MM.1S (cell line): ENCODE measurements around the gene PTPRD.

Experiments
- DNase-seq: peaks from one replicate; pipeline ENCODE4 v3.0.0-alpha.2; 2015
- H2AFZ ChIP-seq: fragments of 300-600 bp; sonication (generic); 2 replicates; pipeline ENCODE4 v1.6.0; 2016; ENCODE audit warnings: antibody characterized with exemption, low read length
- H3F3A ChIP-seq: fragments of 300-600 bp; sonication (generic); 2 replicates; pipeline ENCODE4 v1.6.1; 2016; ENCODE audit warnings: mild to moderate bottlenecking, antibody characterized with exemption, low read length, moderate library complexity, mixed read lengths; ENCODE audit not compliant: insufficient read depth
- H3K27ac ChIP-seq: fragments of 300-600 bp; sonication (generic); 2 replicates; pipeline ENCODE4 v1.5.1; 2016; ENCODE audit warnings: mild to moderate bottlenecking, low read length
- H3K27me3 ChIP-seq: fragments of 300-600 bp; sonication (generic); replicated peaks from 2 replicates; pipeline ENCODE4 v1.6.0; 2016; ENCODE audit warnings: low read length; ENCODE audit not compliant: insufficient read depth
- H3K36me3 ChIP-seq: fragments of 300-600 bp; sonication (generic); replicated peaks from 2 replicates; pipeline ENCODE4 v1.6.1; 2016; ENCODE audit warnings: mild to moderate bottlenecking, low read length, mixed read lengths; ENCODE audit not compliant: insufficient read depth
- H3K4me1 ChIP-seq: fragments of 300-600 bp; sonication (generic); 2 replicates; pipeline ENCODE4 v1.6.1; 2016; ENCODE audit warnings: low read length, mixed read lengths
- H3K4me2 ChIP-seq: fragments of 300-600 bp; sonication (generic); 2 replicates; pipeline ENCODE4 v1.6.0; 2016; ENCODE audit warnings: low read depth, low read length
- H3K4me3 ChIP-seq: fragments of 300-600 bp; sonication (generic); 2 replicates; pipeline ENCODE4 v1.5.1; 2016; ENCODE audit warnings: low read length, mixed read lengths
- H3K79me2 ChIP-seq: fragments of 300-600 bp; sonication (generic); 2 replicates; pipeline ENCODE4 v1.6.1; 2016; ENCODE audit warnings: mixed run types, low read length, mixed read lengths
- H3K9ac ChIP-seq: fragments of 300-600 bp; sonication (generic); 2 replicates; pipeline ENCODE4 v1.6.1; 2016; ENCODE audit warnings: low read length, mixed read lengths
- H3K9me2 ChIP-seq: fragments of 300-600 bp; sonication (generic); replicated peaks from 2 replicates; pipeline ENCODE4 v1.6.1; 2016; ENCODE audit warnings: mild to moderate bottlenecking, low read length, mixed read lengths; ENCODE audit not compliant: insufficient read depth
- H3K9me3 ChIP-seq: fragments of 300-600 bp; sonication (generic); replicated peaks from 2 replicates; pipeline ENCODE4 v1.6.1; 2016; ENCODE audit warnings: mild to moderate bottlenecking, low read length, mixed read lengths; ENCODE audit not compliant: insufficient read depth
- H4K20me1 ChIP-seq: fragments of 300-600 bp; sonication (generic); 2 replicates; pipeline ENCODE4 v1.6.1; 2016; ENCODE audit warnings: mild to moderate bottlenecking, low read length, moderate library complexity, mixed read lengths; ENCODE audit not compliant: insufficient read depth
- EZH2 ChIP-seq: fragments of 300-600 bp; sonication (generic); optimal IDR thresholded peaks from 2 replicates; pipeline ENCODE3; 2017; ENCODE audit warnings: low read depth, mild to moderate bottlenecking, antibody characterized with exemption, low read length, mixed read lengths
- EZH2phosphoT487 ChIP-seq: fragments of 300-600 bp; sonication (generic); IDR thresholded peaks from 2 replicates; pipeline ENCODE4 v1.6.1; 2018; ENCODE audit warnings: antibody characterized with exemption, low read length
- TF ChIP-seq, protein P1 (sequence below): fragments of 300-600 bp; sonication (generic); IDR thresholded peaks from 2 replicates; pipeline ENCODE4 v1.5.1; 2016; ENCODE audit warnings: antibody characterized with exemption, low read length, mixed read lengths

Gene PTPRD

DNA sequence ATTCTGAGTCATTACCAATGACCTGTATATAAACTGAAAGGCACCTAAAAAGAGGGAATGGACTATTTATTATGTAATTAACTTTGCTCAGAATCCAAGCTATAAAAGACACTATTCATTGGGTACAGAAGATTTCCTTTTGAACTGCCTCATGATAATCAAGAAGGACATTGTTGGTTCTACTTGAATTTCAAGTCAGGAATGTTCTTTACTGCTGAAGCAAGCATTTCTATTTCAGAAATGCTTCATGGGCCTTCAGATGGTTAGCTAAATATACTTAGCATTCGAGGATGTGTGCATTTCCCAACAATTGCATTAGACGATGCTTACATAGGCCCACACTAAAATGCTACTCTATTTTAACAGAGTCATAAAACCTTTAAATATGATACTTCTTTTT is 2155.0 kb downstream of the PTPRD start:
- Histone ChIP-seq H2AFZ (no peak overlapping the region), H3K27ac (no peak overlapping the region), H3K36me3 (no peaks in the 10 kb centered on the region), H3K27me3 (no peaks in the 10 kb centered on the region), H4K20me1 (no peaks in the 10 kb centered on the region), H3K9me3 (no peaks in the 10 kb centered on the region), H3K4me1 (no peaks in the 10 kb centered on the region), H3K79me2 (no peaks in the 10 kb centered on the region), H3K9ac (no peak overlapping the region), H3K4me3 (no peak overlapping the region), H3F3A (no peaks in the 10 kb centered on the region), H3K9me2 (no peaks in the 10 kb centered on the region), H3K4me2 (no peak overlapping the region)
- no peak for DNase-seq
- TF ChIP-seq EZH2 (no peak), EZH2phosphoT487 (no peak)
- TF ChIP-seq, protein P1, sequence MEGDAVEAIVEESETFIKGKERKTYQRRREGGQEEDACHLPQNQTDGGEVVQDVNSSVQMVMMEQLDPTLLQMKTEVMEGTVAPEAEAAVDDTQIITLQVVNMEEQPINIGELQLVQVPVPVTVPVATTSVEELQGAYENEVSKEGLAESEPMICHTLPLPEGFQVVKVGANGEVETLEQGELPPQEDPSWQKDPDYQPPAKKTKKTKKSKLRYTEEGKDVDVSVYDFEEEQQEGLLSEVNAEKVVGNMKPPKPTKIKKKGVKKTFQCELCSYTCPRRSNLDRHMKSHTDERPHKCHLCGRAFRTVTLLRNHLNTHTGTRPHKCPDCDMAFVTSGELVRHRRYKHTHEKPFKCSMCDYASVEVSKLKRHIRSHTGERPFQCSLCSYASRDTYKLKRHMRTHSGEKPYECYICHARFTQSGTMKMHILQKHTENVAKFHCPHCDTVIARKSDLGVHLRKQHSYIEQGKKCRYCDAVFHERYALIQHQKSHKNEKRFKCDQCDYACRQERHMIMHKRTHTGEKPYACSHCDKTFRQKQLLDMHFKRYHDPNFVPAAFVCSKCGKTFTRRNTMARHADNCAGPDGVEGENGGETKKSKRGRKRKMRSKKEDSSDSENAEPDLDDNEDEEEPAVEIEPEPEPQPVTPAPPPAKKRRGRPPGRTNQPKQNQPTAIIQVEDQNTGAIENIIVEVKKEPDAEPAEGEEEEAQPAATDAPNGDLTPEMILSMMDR: no peak

DNA sequence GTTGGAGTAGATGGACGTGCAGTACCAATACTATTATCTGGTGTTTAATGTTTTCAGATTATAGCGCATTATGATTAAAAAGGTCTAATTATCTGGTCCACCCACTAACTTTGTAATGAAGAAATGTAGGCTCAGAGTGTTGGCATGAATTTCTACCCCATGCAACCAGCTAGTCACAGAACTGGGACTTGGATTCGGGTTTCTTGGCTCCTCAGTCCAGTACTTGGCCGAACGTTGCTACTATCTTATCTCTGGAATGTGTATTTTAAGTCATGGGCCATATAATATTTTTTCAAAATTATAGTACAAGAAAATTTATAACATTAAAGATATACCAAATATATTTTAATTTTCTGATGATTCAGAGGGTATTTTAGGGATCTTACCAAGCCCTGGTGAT is 2155.7 kb downstream of the PTPRD start:
- Histone ChIP-seq H3K4me3 (no peak overlapping the region), H3K79me2 (no peaks in the 10 kb centered on the region), H3K27me3 (no peaks in the 10 kb centered on the region), H3K4me1 (no peaks in the 10 kb centered on the region), H3K9me3 (no peaks in the 10 kb centered on the region), H3K9ac (no peak overlapping the region), H3F3A (no peaks in the 10 kb centered on the region), H3K36me3 (no peaks in the 10 kb centered on the region), H2AFZ (no peak overlapping the region), H3K4me2 (no peak overlapping the region), H3K9me2 (no peaks in the 10 kb centered on the region), H4K20me1 (no peaks in the 10 kb centered on the region), H3K27ac (no peak overlapping the region)
- DNase-seq: no peak
- TF ChIP-seq EZH2 (no peak), EZH2phosphoT487 (no peak)
- TF ChIP-seq, protein P1: no peak

DNA sequence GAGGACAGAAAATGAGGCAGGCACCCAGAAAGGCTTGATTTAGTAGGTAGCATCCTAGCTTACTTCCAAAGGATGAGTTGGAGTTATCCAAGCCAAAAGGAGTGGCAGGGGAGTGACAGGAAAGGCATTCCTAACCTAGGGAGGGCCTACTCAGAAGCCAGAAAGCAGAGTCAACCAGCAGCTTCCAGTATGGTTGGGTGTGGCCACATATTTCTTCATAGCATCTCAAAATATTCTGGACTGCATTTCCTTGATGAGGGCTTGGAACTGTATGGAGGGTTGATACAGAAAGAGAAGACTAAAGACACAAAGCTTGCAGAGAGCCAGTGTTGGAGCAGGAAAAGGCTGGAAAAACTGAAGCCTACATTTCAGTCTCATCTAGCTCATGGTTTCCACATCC is 2156.5 kb downstream of the PTPRD start:
- DNase-seq: no peak
- no peaks in the 10 kb centered on the region for H3K79me2 ChIP-seq
- no peak overlapping the region for H3K9ac ChIP-seq
- no peaks in the 10 kb centered on the region for H3K36me3 ChIP-seq
- H3K4me2 ChIP-seq: no peak overlapping the region
- H3K4me1 ChIP-seq: no peaks in the 10 kb centered on the region
- TF ChIP-seq EZH2: no peak
- TF ChIP-seq EZH2phosphoT487: no peak
- TF ChIP-seq, protein P1: no peak
- no peaks in the 10 kb centered on the region for H3K27me3 ChIP-seq
- H3K9me2 ChIP-seq: no peaks in the 10 kb centered on the region
- H4K20me1 ChIP-seq: no peaks in the 10 kb centered on the region
- H3F3A ChIP-seq: no peaks in the 10 kb centered on the region
- no peak overlapping the region for H3K4me3 ChIP-seq
- H3K9me3 ChIP-seq: no peaks in the 10 kb centered on the region
- H2AFZ ChIP-seq: no peak overlapping the region
- H3K27ac ChIP-seq: no peak overlapping the region
